Thymus (tissue), 11 donors: ENCODE data around the gene PTPRCAP. TPM values are rescaled to one million over a fixed set of nuclear protein-coding genes. Genes with fewer than 3 reads are reported as not detected.
"Not testable (repeated sequence)": the region's sequence is repeated elsewhere in the genome, so short reads cannot be mapped to it uniquely, and the experiment has no call there.

ENCODE experiments used
- DNase-seq, 9 donors: peaks; one replicate each; pipeline ENCODE4 v3.0.0-alpha.2; 2013; ENCODE audit warnings: low spot score in 9 of 9, low read depth in 6 of 9, missing footprints in 1 of 9
- H3K27ac ChIP-seq, 2 donors: one replicate each; pipeline ENCODE4 v1.5.1; 2013; ENCODE audit warnings: control low read depth in 1 of 2, low read depth in 1 of 2, low read length in 1 of 2, mild to moderate bottlenecking in 1 of 2, moderate library complexity in 1 of 2
- H3K27me3 ChIP-seq, 2 donors: one replicate each; pipeline ENCODE4 v1.5.1; 2013; ENCODE audit warnings: low read length in 1 of 2; ENCODE audit not compliant: control insufficient read depth in 2 of 2, insufficient read depth in 1 of 2
- H3K36me3 ChIP-seq, 2 donors: one replicate each; pipeline ENCODE4 v1.5.1; 2013; ENCODE audit warnings: low read length in 1 of 2, mild to moderate bottlenecking in 1 of 2, moderate library complexity in 1 of 2; ENCODE audit not compliant: control insufficient read depth in 2 of 2, insufficient read depth in 2 of 2
- H3K4me1 ChIP-seq, 2 donors: one replicate each; pipeline ENCODE4 v1.5.1; 2013; ENCODE audit warnings: low read length in 2 of 2; ENCODE audit not compliant: control insufficient read depth in 2 of 2, insufficient read depth in 2 of 2
- H3K4me3 ChIP-seq, 2 donors: one replicate each; pipeline ENCODE4 v1.5.1; 2013; ENCODE audit warnings: low read length in 2 of 2, control low read depth in 1 of 2, mild to moderate bottlenecking in 1 of 2
- H3K9me3 ChIP-seq, 2 donors: one replicate each; pipeline ENCODE4 v1.5.1; 2013; ENCODE audit warnings: low read length in 1 of 2, mild to moderate bottlenecking in 1 of 2; ENCODE audit not compliant: control insufficient read depth in 2 of 2, insufficient read depth in 1 of 2
- WGBS: extraction: QIAGEN DNeasy Blood & Tissue Kit; methylation state at CpG from one replicate; pipeline ENCODE4 v1.1.7; 2013; 5-methylcytosine and 5-hydroxymethylcytosine counted together
- polyA plus RNA-seq: library from polyadenylated mRNA; stranded (reverse); fragments of 200-250 nt; gene quantifications from one replicate; pipeline ENCODE4 v1.2.3, GENCODE V29; 2013
- total RNA-seq: library from RNA; stranded (reverse); fragments of 120-200 nt; gene quantifications from one replicate; pipeline ENCODE4 v1.2.4, GENCODE V29; 2013
- donor health status: healthy.

PTPRCAP gene
- total and polyA plus RNA-seq, 2 donors = 151 to 198 TPM

GRCh38 chr11:67468056-67468455 is 30.6 kb upstream of the PTPRCAP start:
- peak overlapping the region in 1 of 2 donors; percentile 40 for H3K27ac ChIP-seq
- WGBS = 77% methylated on average over 5 of the region's 5 CpGs
- no peaks in the 10 kb centered on the region for H3K27me3 ChIP-seq
- H3K4me1 ChIP-seq = peaks cover 33 to 57% of the 10 kb centered on the region in 2 donors
- no peak for DNase-seq
- H3K9me3 ChIP-seq = peaks cover 0 to 7% of the 10 kb centered on the region in 2 donors
- H3K4me3 ChIP-seq = peak overlapping the region; percentile 66 to 95
- peaks cover 6 to 7% of the 10 kb centered on the region in 2 donors for H3K36me3 ChIP-seq

- 94% methylated on average over 11 of the region's 11 CpGs for WGBS
- Histone ChIP-seq H3K36me3 (peaks cover 6 to 7% of the 10 kb centered on the region in 2 donors), H3K27ac (peak overlapping the region; percentile 36 to 52), H3K27me3 (no peaks in the 10 kb centered on the region), H3K9me3 (peaks cover 0 to 7% of the 10 kb centered on the region in 2 donors), H3K4me1 (peaks cover 33 to 57% of the 10 kb centered on the region in 2 donors), H3K4me3 (no peak overlapping the region)
- no peak for DNase-seq
These were observed 29.7 kb upstream of the PTPRCAP start for GRCh38 chr11:67466962-67467771.

- no peaks in the 10 kb centered on the region for H3K27me3 ChIP-seq
- H3K36me3 ChIP-seq = peaks cover 6 to 7% of the 10 kb centered on the region in 2 donors
- peaks cover 33 to 57% of the 10 kb centered on the region in 2 donors for H3K4me1 ChIP-seq
- DNase-seq = no peak
- peaks cover 0 to 7% of the 10 kb centered on the region in 2 donors for H3K9me3 ChIP-seq
- H3K27ac ChIP-seq = peak overlapping the region; percentile 36 to 52
- 96% methylated on average over 5 of the region's 5 CpGs for WGBS
- H3K4me3 ChIP-seq = no peak overlapping the region
These were observed 28.9 kb upstream of the PTPRCAP start for GRCh38 chr11:67466367-67466766.

GRCh38 chr11:67465530-67465929 is 28.0 kb upstream of the PTPRCAP start:
- WGBS = 96% methylated on average over 2 of the region's 2 CpGs
- not testable (repeated sequence) for DNase-seq, H3K36me3 ChIP-seq, H3K27me3 ChIP-seq, H3K9me3 ChIP-seq
- H3K4me3 ChIP-seq = peak overlapping the region; percentile 90 to 95
- H3K27ac ChIP-seq = peak overlapping the region; percentile 95 to 99
- peaks cover 33 to 57% of the 10 kb centered on the region in 2 donors for H3K4me1 ChIP-seq

- Histone ChIP-seq H3K36me3 (peaks cover 6 to 7% of the 10 kb centered on the region in 2 donors), H3K4me1 (peaks cover 33 to 57% of the 10 kb centered on the region in 2 donors), H3K27ac (peak overlapping the region; percentile 95 to 99), H3K9me3 (peaks cover 0 to 7% of the 10 kb centered on the region in 2 donors), H3K27me3 (no peaks in the 10 kb centered on the region), H3K4me3 (peak overlapping the region; percentile 90 to 95)
- no peak for DNase-seq
- WGBS = 90% methylated on average over 3 of the region's 3 CpGs
These were observed 27.7 kb upstream of the PTPRCAP start for GRCh38 chr11:67465189-67465510.

- H3K4me3 ChIP-seq = peak overlapping the region; percentile 90 to 95
- peaks cover 0 to 7% of the 10 kb centered on the region in 2 donors for H3K9me3 ChIP-seq
- no peaks in the 10 kb centered on the region for H3K27me3 ChIP-seq
- peaks cover 6 to 7% of the 10 kb centered on the region in 2 donors for H3K36me3 ChIP-seq
- 12% methylated on average over 56 of the region's 56 CpGs for WGBS
- peaks cover 33 to 53% of the 10 kb centered on the region in 2 donors for H3K4me1 ChIP-seq
- peak overlapping the region; percentile 95 to 99 for H3K27ac ChIP-seq
- peak in 8 of 9 donors; percentile 74 to 93 (median 84) for DNase-seq
These were observed 27.1 kb upstream of the PTPRCAP start for GRCh38 chr11:67464411-67465188.

- Histone ChIP-seq H3K27ac (peak overlapping the region; percentile 71 to 89), H3K27me3 (no peaks in the 10 kb centered on the region), H3K36me3 (peaks cover 6 to 7% of the 10 kb centered on the region in 2 donors), H3K9me3 (peaks cover 0 to 7% of the 10 kb centered on the region in 2 donors), H3K4me3 (peak overlapping the region; percentile 90 to 95), H3K4me1 (peaks cover 33 to 50% of the 10 kb centered on the region in 2 donors)
- 93% methylated on average over 20 of the region's 20 CpGs for WGBS
- DNase-seq = no peak
These were observed 26.4 kb upstream of the PTPRCAP start for GRCh38 chr11:67463680-67464410.

GRCh38 chr11:67463186-67463585 is 25.7 kb upstream of the PTPRCAP start:
- H3K27ac ChIP-seq = no peak overlapping the region
- peaks cover 6 to 7% of the 10 kb centered on the region in 2 donors for H3K36me3 ChIP-seq
- H3K27me3 ChIP-seq = no peaks in the 10 kb centered on the region
- WGBS = 96% methylated on average over 10 of the region's 10 CpGs
- H3K4me1 ChIP-seq = peaks cover 28 to 45% of the 10 kb centered on the region in 2 donors
- DNase-seq = no peak
- no peak overlapping the region for H3K4me3 ChIP-seq
- peaks cover 0 to 7% of the 10 kb centered on the region in 2 donors for H3K9me3 ChIP-seq
